H9 (cell line): Measurements from ENCODE around the gene SCAP. TPM values are rescaled to one million over a fixed set of nuclear protein-coding genes. Genes with fewer than 3 reads are reported as not detected.
A peak's percentile ranks its signal among the peaks of the same experiment; 100 is the strongest.

Source experiments
- DNase-seq: peaks from one replicate; pipeline ENCODE4 v3.0.0-alpha.2; 2017
- H2AFZ ChIP-seq: one replicate; pipeline ENCODE4 v1.6.1; 2013; ENCODE audit warnings: mild to moderate bottlenecking, low read length, control low read depth, moderate library complexity
- H2AK5ac ChIP-seq: 2 replicates; pipeline ENCODE4 v1.6.1; 2013; ENCODE audit warnings: low read length, control low read depth, mixed read lengths; ENCODE audit not compliant: insufficient read length
- H2BK120ac ChIP-seq: one replicate; pipeline ENCODE4 v1.6.1; 2013; ENCODE audit warnings: low read depth, mild to moderate bottlenecking, low read length, control low read depth, inconsistent platforms; ENCODE audit not compliant: poor library complexity, severe bottlenecking
- H2BK12ac ChIP-seq: 2 replicates; pipeline ENCODE4 v1.6.1; 2013; ENCODE audit warnings: low read length, control low read depth, mixed read lengths, low read depth; ENCODE audit not compliant: insufficient read length
- H2BK15ac ChIP-seq: 2 replicates; pipeline ENCODE4 v1.6.1; 2013; ENCODE audit warnings: low read depth, low read length, control low read depth
- H2BK20ac ChIP-seq: one replicate; pipeline ENCODE4 v1.6.1; 2013; ENCODE audit warnings: low read depth, mild to moderate bottlenecking, low read length, control low read depth, inconsistent platforms; ENCODE audit not compliant: poor library complexity, severe bottlenecking
- H2BK5ac ChIP-seq: 2 replicates; pipeline ENCODE4 v1.6.1; 2013; ENCODE audit warnings: low read length, control low read depth, mixed read lengths; ENCODE audit not compliant: insufficient read length
- H3K14ac ChIP-seq: 2 replicates; pipeline ENCODE4 v1.6.1; 2013; ENCODE audit warnings: low read length, control low read depth; ENCODE audit not compliant: insufficient read depth
- H3K18ac ChIP-seq: 2 replicates; pipeline ENCODE4 v1.6.1; 2013; ENCODE audit warnings: low read depth, mild to moderate bottlenecking, mixed read lengths, low read length, control low read depth; ENCODE audit not compliant: insufficient read length
- H3K23ac ChIP-seq: 2 replicates; pipeline ENCODE4 v1.6.1; 2013; ENCODE audit warnings: low read length, control low read depth, mixed read lengths, low read depth; ENCODE audit not compliant: insufficient read length
- H3K23me2 ChIP-seq: 2 replicates; pipeline ENCODE4 v1.6.1; 2013; ENCODE audit warnings: low read depth, mild to moderate bottlenecking, mixed read lengths, low read length, control low read depth; ENCODE audit not compliant: insufficient read length, poor library complexity, severe bottlenecking
- H3K27ac ChIP-seq: 2 replicates; pipeline ENCODE4 v1.5.1; 2013; ENCODE audit warnings: low read length, control low read depth, mixed read lengths, low read depth; ENCODE audit not compliant: insufficient read length
- H3K27me3 ChIP-seq: 2 replicates; pipeline ENCODE4 v1.6.1; 2013; ENCODE audit warnings: low read length, control low read depth, inconsistent platforms; ENCODE audit not compliant: insufficient read depth
- H3K4ac ChIP-seq: 2 replicates; pipeline ENCODE4 v1.6.1; 2013; ENCODE audit warnings: low read depth, mild to moderate bottlenecking, control low read depth, inconsistent platforms, low read length, moderate library complexity
- H3K4me1 ChIP-seq: 2 replicates; pipeline ENCODE4 v1.6.1; 2013; ENCODE audit warnings: low read length, control low read depth, inconsistent platforms; ENCODE audit not compliant: insufficient read depth
- H3K4me2 ChIP-seq: 2 replicates; pipeline ENCODE4 v1.6.1; 2013; ENCODE audit warnings: low read length, control low read depth, mixed read lengths; ENCODE audit not compliant: insufficient read length, insufficient read depth
- H3K56ac ChIP-seq: 2 replicates; pipeline ENCODE4 v1.6.1; 2013; ENCODE audit warnings: low read depth, mild to moderate bottlenecking, mixed read lengths, low read length, control low read depth; ENCODE audit not compliant: insufficient read length
- H3K79me1 ChIP-seq: 2 replicates; pipeline ENCODE4 v1.6.1; 2013; ENCODE audit warnings: low read depth, mild to moderate bottlenecking, moderate library complexity, low read length, control low read depth, inconsistent platforms; ENCODE audit not compliant: insufficient read depth, poor library complexity, severe bottlenecking
- H3K79me2 ChIP-seq: 2 replicates; pipeline ENCODE4 v1.6.1; 2013; ENCODE audit warnings: low read length, control low read depth, inconsistent platforms; ENCODE audit not compliant: insufficient read depth
- H3K9ac ChIP-seq: 2 replicates; pipeline ENCODE4 v1.6.1; 2013; ENCODE audit warnings: low read length, control low read depth, mixed read lengths; ENCODE audit not compliant: insufficient read length; ENCODE audit errors: extremely low read depth
- H3K9me3 ChIP-seq: one replicate; pipeline ENCODE4 v1.6.1; 2013; ENCODE audit warnings: low read depth, low read length, inconsistent platforms; ENCODE audit not compliant: control insufficient read depth
- H3T11ph ChIP-seq: one replicate; pipeline ENCODE4 v1.6.1; 2013; ENCODE audit warnings: mild to moderate bottlenecking, low read length, control low read depth, inconsistent platforms
- H4K20me1 ChIP-seq: one replicate; pipeline ENCODE4 v1.6.1; 2013; ENCODE audit not compliant: control insufficient read depth, insufficient read length, insufficient read depth
- H4K5ac ChIP-seq: 2 replicates; pipeline ENCODE4 v1.6.1; 2013; ENCODE audit warnings: low read depth, mild to moderate bottlenecking, mixed read lengths, low read length, control low read depth; ENCODE audit not compliant: insufficient read length
- H4K8ac ChIP-seq: replicated peaks from 2 replicates; pipeline ENCODE4 v1.6.1; 2013; ENCODE audit warnings: low read length, control low read depth, mixed read lengths, low read depth; ENCODE audit not compliant: insufficient read length
- H4K91ac ChIP-seq: 2 replicates; pipeline ENCODE4 v1.6.1; 2013; ENCODE audit warnings: low read depth, mild to moderate bottlenecking, moderate library complexity, mixed read lengths, low read length, control low read depth; ENCODE audit not compliant: insufficient read length
- H3K27ac Mint-ChIP-seq, 3 experiments: 2 replicates in 2 of 3; 3 replicates in 1 of 3; pipeline ENCODE4 v1.8.0; 2020 to 2021; ENCODE audit warnings: mixed read lengths in 3 of 3, mild to moderate bottlenecking in 1 of 3, moderate library complexity in 1 of 3
- H3K27me3 Mint-ChIP-seq: 2 replicates; pipeline ENCODE4 v1.8.0; 2021; ENCODE audit warnings: low read depth, mild to moderate bottlenecking, moderate library complexity, mixed read lengths
- H3K36me3 Mint-ChIP-seq, 3 experiments: 2 replicates in 2 of 3; 3 replicates in 1 of 3; pipeline ENCODE4 v1.8.0; 2020 to 2021; ENCODE audit warnings: low read depth in 3 of 3, mixed read lengths in 3 of 3; ENCODE audit not compliant: insufficient read depth in 1 of 3
- H3K4me1 Mint-ChIP-seq, 2 experiments: 2 replicates each; pipeline ENCODE4 v1.8.0; 2020; ENCODE audit warnings: mixed read lengths in 2 of 2
- H3K4me3 Mint-ChIP-seq, 2 experiments: 2 replicates in 1 of 2; 3 replicates in 1 of 2; pipeline ENCODE4 v1.8.0; 2020 to 2021; ENCODE audit warnings: mild to moderate bottlenecking in 2 of 2, mixed read lengths in 2 of 2, moderate library complexity in 1 of 2
- H3K9me3 Mint-ChIP-seq, 2 experiments: 2 replicates in 1 of 2; 3 replicates in 1 of 2; pipeline ENCODE4 v1.8.0; 2020; ENCODE audit warnings: mild to moderate bottlenecking in 2 of 2, mixed read lengths in 2 of 2, moderate library complexity in 1 of 2
- WGBS: extraction: QIAGEN DNeasy Blood & Tissue Kit; methylation state at CpG from one replicate; pipeline ENCODE4 v1.1.7; 2013; ENCODE audit warnings: missing lambda C conversion rate, low lambda C conversion rate, mixed read lengths; ENCODE audit not compliant: insufficient read length; ENCODE audit errors: extremely low coverage; 5-methylcytosine and 5-hydroxymethylcytosine counted together
- total RNA-seq: library from RNA; stranded (reverse); gene quantifications from 2 replicates; pipeline ENCODE4 v1.2.1, GENCODE V29; 2021
- TF ChIP-seq, protein P1 (sequence below): fragments of 200-600 bp; sonication (generic); conservative IDR thresholded peaks from 3 replicates; pipeline ENCODE4 v1.8.0; 2021; ENCODE audit warnings: antibody characterized with exemption, mild to moderate bottlenecking

SCAP gene
- total RNA-seq, 1 experiment from 2014 or later, result 104 TPM

DNA sequence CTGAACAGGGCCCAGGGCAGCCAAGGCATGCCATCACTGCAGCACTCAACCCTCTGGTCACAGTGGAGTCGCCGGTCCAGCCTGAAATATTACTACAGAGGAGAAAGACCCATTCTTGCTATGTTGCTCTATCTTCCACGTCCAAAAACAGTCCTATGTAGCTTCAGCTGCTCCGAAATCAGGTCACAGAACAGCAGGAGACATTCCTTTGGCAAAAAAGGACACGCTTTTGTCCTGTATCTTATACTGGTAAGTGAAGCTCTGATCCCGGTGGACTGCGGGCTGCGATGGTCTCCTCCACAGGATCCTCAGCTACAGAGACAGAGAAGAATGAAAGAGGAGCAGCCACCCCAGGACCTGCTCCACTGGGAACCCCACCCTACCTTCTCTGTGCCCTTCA is 20.1 kb upstream of the SCAP start:
- H2BK15ac ChIP-seq, result no peak overlapping the region
- Mint-ChIP-seq H3K27me3 (no peaks in the 10 kb centered on the region), H3K4me3 (no peak overlapping the region), H3K27ac (0 out of 7 replicates have a peak overlapping the region, but pooled peaks of 1 of the 3 experiments have one; percentile 58), H3K4me1 (peaks cover 0 to 3% of the 10 kb centered on the region in 2 experiments; a peak in 1 of 4 replicates), H3K36me3 (peaks cover 32 to 56% (median 54%) of the 10 kb centered on the region in 3 experiments; a peak in 6 of 7 replicates), H3K9me3 (no peaks in the 10 kb centered on the region)
- H3K18ac ChIP-seq, result no peak overlapping the region
- H3K14ac ChIP-seq, result no peak overlapping the region
- DNase-seq, result no peak
- TF ChIP-seq, protein P1, sequence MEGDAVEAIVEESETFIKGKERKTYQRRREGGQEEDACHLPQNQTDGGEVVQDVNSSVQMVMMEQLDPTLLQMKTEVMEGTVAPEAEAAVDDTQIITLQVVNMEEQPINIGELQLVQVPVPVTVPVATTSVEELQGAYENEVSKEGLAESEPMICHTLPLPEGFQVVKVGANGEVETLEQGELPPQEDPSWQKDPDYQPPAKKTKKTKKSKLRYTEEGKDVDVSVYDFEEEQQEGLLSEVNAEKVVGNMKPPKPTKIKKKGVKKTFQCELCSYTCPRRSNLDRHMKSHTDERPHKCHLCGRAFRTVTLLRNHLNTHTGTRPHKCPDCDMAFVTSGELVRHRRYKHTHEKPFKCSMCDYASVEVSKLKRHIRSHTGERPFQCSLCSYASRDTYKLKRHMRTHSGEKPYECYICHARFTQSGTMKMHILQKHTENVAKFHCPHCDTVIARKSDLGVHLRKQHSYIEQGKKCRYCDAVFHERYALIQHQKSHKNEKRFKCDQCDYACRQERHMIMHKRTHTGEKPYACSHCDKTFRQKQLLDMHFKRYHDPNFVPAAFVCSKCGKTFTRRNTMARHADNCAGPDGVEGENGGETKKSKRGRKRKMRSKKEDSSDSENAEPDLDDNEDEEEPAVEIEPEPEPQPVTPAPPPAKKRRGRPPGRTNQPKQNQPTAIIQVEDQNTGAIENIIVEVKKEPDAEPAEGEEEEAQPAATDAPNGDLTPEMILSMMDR, result no peak
- H3K9ac ChIP-seq, result no peak overlapping the region
- H3K9me3 ChIP-seq, result no peaks in the 10 kb centered on the region
- no peak overlapping the region for H3K4ac ChIP-seq
- H2AFZ ChIP-seq, result no peak overlapping the region
- H3K56ac ChIP-seq, result no peak overlapping the region
- H4K20me1 ChIP-seq, result no peaks in the 10 kb centered on the region
- H4K91ac ChIP-seq, result no peak overlapping the region
- no peak overlapping the region for H2AK5ac ChIP-seq
- H2BK120ac ChIP-seq, result no peak overlapping the region
- no peak overlapping the region for H3K27ac ChIP-seq
- H3K4me1 ChIP-seq, result no peaks in the 10 kb centered on the region
- H3K27me3 ChIP-seq, result no peaks in the 10 kb centered on the region
- H3K4me2 ChIP-seq, result no peak overlapping the region
- H3T11ph ChIP-seq, result no peak overlapping the region
- H4K5ac ChIP-seq, result no peak overlapping the region
- no peak overlapping the region for H2BK12ac ChIP-seq
- H2BK20ac ChIP-seq, result no peak overlapping the region
- H2BK5ac ChIP-seq, result no peak overlapping the region
- no CpG with 5 or more reads among the region's 8 CpGs for WGBS
- no peaks in the 10 kb centered on the region for H3K79me1 ChIP-seq
- H4K8ac ChIP-seq, result no peak overlapping the region
- peaks cover 2% of the 10 kb centered on the region; the same call in 1 of the 2 replicates for H3K79me2 ChIP-seq
- no peaks in the 10 kb centered on the region for H3K23me2 ChIP-seq
- no peak overlapping the region for H3K23ac ChIP-seq
